HG03378 (cell line): ENCODE data around the gene ZDHHC16.
"Not testable (repeated sequence)": the region's sequence is repeated elsewhere in the genome, so short reads cannot be mapped to it uniquely, and the experiment has no call there.

Source experiments
- ATAC-seq: cut with Tn5 transposase; IDR thresholded peaks from one replicate; pipeline ENCODE4 v1.9.1; 2021; ENCODE audit warnings: mild to moderate bottlenecking, moderate library complexity; ENCODE audit not compliant: unreplicated experiment

ZDHHC16 gene

GRCh38 chr10:97434055-97434454 lies 11.9 kb upstream of the ZDHHC16 start:
- ATAC-seq, result no peak

- no peak for ATAC-seq
Measured at GRCh38 chr10:97434557-97434956, 11.4 kb upstream of the ZDHHC16 start.

GRCh38 chr10:97435211-97435610 lies 10.8 kb upstream of the ZDHHC16 start:
- ATAC-seq, result no peak

- no peak for ATAC-seq
Measured at GRCh38 chr10:97442277-97442676, 3.7 kb upstream of the ZDHHC16 start.

- ATAC-seq, result no peak
Measured at GRCh38 chr10:97444212-97444611, 1.8 kb upstream of the ZDHHC16 start.

GRCh38 chr10:97445357-97445721 lies 636 bp upstream of the ZDHHC16 start:
- ATAC-seq, result no peak

- no peak for ATAC-seq
Measured at GRCh38 chr10:97450828-97451227, 4.9 kb downstream of the ZDHHC16 start.

GRCh38 chr10:97451605-97452004 lies 5.6 kb downstream of the ZDHHC16 start:
- ATAC-seq, result no peak

GRCh38 chr10:97452352-97452751 lies 6.4 kb downstream of the ZDHHC16 start:
- no peak for ATAC-seq

GRCh38 chr10:97454330-97455036 lies 8.5 kb downstream of the ZDHHC16 start:
- no peak for ATAC-seq

GRCh38 chr10:97456034-97456685 lies 10.2 kb downstream of the ZDHHC16 start:
- no peak for ATAC-seq

GRCh38 chr10:97456686-97457065 lies 10.7 kb downstream of the ZDHHC16 start:
- no peak for ATAC-seq

GRCh38 chr10:97459111-97459510 lies 13.1 kb downstream of the ZDHHC16 start:
- ATAC-seq, result no peak

GRCh38 chr10:97459933-97460332 lies 14.0 kb downstream of the ZDHHC16 start:
- no peak for ATAC-seq

- ATAC-seq, result no peak
Measured at GRCh38 chr10:97462309-97462708, 16.3 kb downstream of the ZDHHC16 start.

- no peak for ATAC-seq
Measured at GRCh38 chr10:97463363-97464132, 17.6 kb downstream of the ZDHHC16 start.

- ATAC-seq, result no peak
Measured at GRCh38 chr10:97464226-97464625, 18.3 kb downstream of the ZDHHC16 start.

- no peak for ATAC-seq
Measured at GRCh38 chr10:97465982-97466381, 20.0 kb downstream of the ZDHHC16 start.

GRCh38 chr10:97466755-97467154 lies 20.8 kb downstream of the ZDHHC16 start:
- ATAC-seq, result no peak

GRCh38 chr10:97468162-97468561 lies 22.2 kb downstream of the ZDHHC16 start:
- ATAC-seq, result no peak

- not testable (repeated sequence) for ATAC-seq
Measured at GRCh38 chr10:97468781-97469180, 22.8 kb downstream of the ZDHHC16 start.

- no peak for ATAC-seq
Measured at GRCh38 chr10:97474918-97475317, 28.9 kb downstream of the ZDHHC16 start.
